Ascending aorta (tissue), 2 donors: Measurements from ENCODE around the gene ROBO3. TPM values are rescaled to one million over a fixed set of nuclear protein-coding genes. Genes with fewer than 3 reads are reported as not detected.

ENCODE experiments used
- DNase-seq, 2 donors: peaks; one replicate each; pipeline ENCODE4 v3.0.0-alpha.2; 2019; ENCODE audit warnings: low spot score in 2 of 2
- H3K27ac ChIP-seq, 2 donors: fragments of 200-600 bp; sonication (generic); one replicate each; pipeline ENCODE4 v1.5.1; 2016 to 2017; ENCODE audit warnings: mild to moderate bottlenecking in 1 of 2
- H3K27me3 ChIP-seq: fragments of 200-600 bp; sonication (generic); one replicate; pipeline ENCODE4 v1.5.1; 2017
- H3K36me3 ChIP-seq, 2 donors: fragments of 200-600 bp; sonication (generic); one replicate each; pipeline ENCODE4 v1.5.1; 2016
- H3K4me1 ChIP-seq, 2 donors: fragments of 200-600 bp; sonication (generic); one replicate each; pipeline ENCODE4 v1.5.1; 2016 to 2017; ENCODE audit warnings: mild to moderate bottlenecking in 1 of 2
- H3K4me3 ChIP-seq, 2 donors: fragments of 200-600 bp; sonication (generic); one replicate each; pipeline ENCODE4 v1.5.1; 2016 to 2017; ENCODE audit warnings: mild to moderate bottlenecking in 1 of 2
- H3K9me3 ChIP-seq, 2 donors: fragments of 200-600 bp; sonication (generic); one replicate each; pipeline ENCODE4 v1.5.1; 2016
- CTCF ChIP-seq, 3 experiments: fragments of 200-600 bp in 2 of 3; fragments of 450-650 bp in 1 of 3; sonication (generic) in 2 of 3; IDR thresholded peaks; one replicate each; pipeline ENCODE4 v1.5.1; 2016 to 2019; ENCODE audit warnings: antibody characterized with exemption in 3 of 3, mild to moderate bottlenecking in 1 of 3, moderate library complexity in 1 of 3
- intact Hi-C: fragments of 100-400 bp; cut with DNase I; formaldehyde crosslinking; loops from one replicate; pipeline ENCODE4 v1.15.1; 2023
- total RNA-seq: library from RNA; depleted of rRNA; stranded (reverse); fragments of >200 nt; gene quantifications from one replicate; pipeline ENCODE4 v1.1.0, GENCODE V29; 2016

Gene ROBO3
- total RNA-seq, 1 donor from 2014 or later, result 37.5 TPM

GRCh38 chr11:124919898-124920297 lies 54.7 kb downstream of the ROBO3 start:
- intact Hi-C loops, result no loop called here
- H3K36me3 ChIP-seq, result no peaks in the 10 kb centered on the region
- no peaks in the 10 kb centered on the region for H3K27me3 ChIP-seq
- H3K4me3 ChIP-seq, result no peak overlapping the region
- H3K9me3 ChIP-seq, result no peaks in the 10 kb centered on the region
- no peak for DNase-seq
- H3K4me1 ChIP-seq, result no peaks in the 10 kb centered on the region
- no peak overlapping the region for H3K27ac ChIP-seq
- TF ChIP-seq CTCF (IDR thresholded peaks at IDR 0.05), result no peak

- DNase-seq, result no peak
- Histone ChIP-seq H3K27me3 (no peaks in the 10 kb centered on the region), H3K27ac (no peak overlapping the region), H3K9me3 (no peaks in the 10 kb centered on the region), H3K4me3 (peak overlapping the region in 1 of 2 donors; percentile 62), H3K36me3 (no peaks in the 10 kb centered on the region), H3K4me1 (no peaks in the 10 kb centered on the region)
- TF ChIP-seq CTCF (IDR thresholded peaks at IDR 0.05), result no peak
- intact Hi-C loops, result no loop called here
These were observed 55.1 kb downstream of the ROBO3 start for GRCh38 chr11:124920356-124920755.

- Histone ChIP-seq H3K27ac (no peak overlapping the region), H3K4me3 (peak overlapping the region; percentile 43 to 62), H3K27me3 (no peaks in the 10 kb centered on the region), H3K36me3 (no peaks in the 10 kb centered on the region), H3K9me3 (no peaks in the 10 kb centered on the region), H3K4me1 (no peaks in the 10 kb centered on the region)
- intact Hi-C loops, result no loop called here
- TF ChIP-seq CTCF (IDR thresholded peaks at IDR 0.05), result no peak
- DNase-seq, result peak in 1 of 2 donors; percentile 76
These were observed 55.8 kb downstream of the ROBO3 start for GRCh38 chr11:124920870-124921609.

GRCh38 chr11:124922831-124923230 lies 57.6 kb downstream of the ROBO3 start:
- no peaks in the 10 kb centered on the region for H3K4me1 ChIP-seq
- no peak for TF ChIP-seq CTCF (IDR thresholded peaks at IDR 0.05)
- H3K36me3 ChIP-seq, result no peaks in the 10 kb centered on the region
- H3K27me3 ChIP-seq, result no peaks in the 10 kb centered on the region
- no peak overlapping the region for H3K4me3 ChIP-seq
- no peak overlapping the region for H3K27ac ChIP-seq
- DNase-seq, result no peak
- intact Hi-C loops, result no loop called here
- no peaks in the 10 kb centered on the region for H3K9me3 ChIP-seq

GRCh38 chr11:124923296-124923695 lies 58.1 kb downstream of the ROBO3 start:
- intact Hi-C loops, result no loop called here
- no peak for DNase-seq
- Histone ChIP-seq H3K4me1 (no peaks in the 10 kb centered on the region), H3K27me3 (no peaks in the 10 kb centered on the region), H3K36me3 (no peaks in the 10 kb centered on the region), H3K4me3 (no peak overlapping the region), H3K9me3 (no peaks in the 10 kb centered on the region), H3K27ac (no peak overlapping the region)
- no peak for TF ChIP-seq CTCF (IDR thresholded peaks at IDR 0.05)
